Hepatocyte (in vitro differentiated cells): ENCODE measurements around the gene NCOR1. TPM values are rescaled to one million over a fixed set of nuclear protein-coding genes. Genes with fewer than 3 reads are reported as not detected.
"Not testable (repeated sequence)": the region's sequence is repeated elsewhere in the genome, so short reads cannot be mapped to it uniquely, and the experiment has no call there.

Experiments used
- DNase-seq: peaks from one replicate; pipeline ENCODE4 v3.0.0-alpha.2; 2016; ENCODE audit warnings: low spot score
- H2AFZ ChIP-seq: fragments of 200-600 bp; sonication (generic); 2 replicates; pipeline ENCODE4 v1.6.0; 2016; ENCODE audit warnings: antibody characterized with exemption, mild to moderate bottlenecking
- H3K27ac ChIP-seq: fragments of 200-600 bp; sonication (generic); 2 replicates; pipeline ENCODE4 v1.5.1; 2016; ENCODE audit warnings: mild to moderate bottlenecking
- H3K27me3 ChIP-seq: fragments of 200-600 bp; sonication (generic); 2 replicates; pipeline ENCODE4 v1.6.1; 2016
- H3K36me3 ChIP-seq: fragments of 200-600 bp; sonication (generic); replicated peaks from 2 replicates; pipeline ENCODE4 v1.5.1; 2016; ENCODE audit warnings: low read depth; ENCODE audit not compliant: insufficient read depth
- H3K4me1 ChIP-seq: fragments of 200-600 bp; sonication (generic); 2 replicates; pipeline ENCODE4 v1.5.1; 2016; ENCODE audit warnings: mild to moderate bottlenecking, moderate library complexity; ENCODE audit not compliant: insufficient read depth
- H3K4me2 ChIP-seq: fragments of 200-600 bp; sonication (generic); 2 replicates; pipeline ENCODE4 v1.6.0; 2016
- H3K4me3 ChIP-seq: fragments of 200-600 bp; sonication (generic); 2 replicates; pipeline ENCODE4 v1.5.1; 2016; ENCODE audit warnings: mild to moderate bottlenecking
- H3K79me2 ChIP-seq: fragments of 200-600 bp; sonication (generic); 2 replicates; pipeline ENCODE4 v1.6.0; 2017; ENCODE audit warnings: mild to moderate bottlenecking
- H3K9me2 ChIP-seq: fragments of 200-600 bp; sonication (generic); replicated peaks from 2 replicates; pipeline ENCODE4 v1.6.0; 2017; ENCODE audit warnings: mild to moderate bottlenecking; ENCODE audit not compliant: insufficient read depth
- H3K9me3 ChIP-seq: fragments of 200-600 bp; sonication (generic); 2 replicates; pipeline ENCODE4 v1.5.1; 2016; ENCODE audit warnings: low read depth, mild to moderate bottlenecking
- H4K20me1 ChIP-seq: fragments of 200-600 bp; sonication (generic); 2 replicates; pipeline ENCODE4 v1.6.0; 2016; ENCODE audit warnings: mild to moderate bottlenecking; ENCODE audit not compliant: insufficient read depth, poor library complexity, severe bottlenecking
- EZH2 ChIP-seq: fragments of 200-600 bp; sonication (generic); IDR thresholded peaks from 2 replicates; pipeline ENCODE4 v1.6.1; 2016; ENCODE audit warnings: antibody characterized with exemption, mild to moderate bottlenecking, borderline replicate concordance
- EZH2phosphoT487 ChIP-seq: fragments of 200-600 bp; sonication (generic); IDR thresholded peaks from one replicate; pipeline ENCODE4 v1.6.1; 2018; ENCODE audit warnings: antibody characterized with exemption, mild to moderate bottlenecking, low read depth, moderate library complexity; ENCODE audit not compliant: unreplicated experiment, severe bottlenecking
- WGBS: methylation state at CpG from one replicate; pipeline ENCODE4 v1.1.6; 2016; ENCODE audit warnings: low lambda C conversion rate; ENCODE audit errors: missing lambda C conversion rate; 5-methylcytosine and 5-hydroxymethylcytosine counted together
- polyA plus RNA-seq: library from polyadenylated mRNA; unstranded; fragments of >200 nt; fragmentation: Nextera tagmentation; extraction: Ambion mirVana; gene quantifications from 2 replicates; pipeline ENCODE4 v1.2.1, GENCODE V29; 2016
- total RNA-seq: library from RNA; depleted of rRNA; stranded (reverse); fragments of >200 nt; gene quantifications from 2 replicates; pipeline ENCODE4 v1.2.3, GENCODE V29; 2014
- TF ChIP-seq, protein P1 (sequence below): fragments of 200-600 bp; sonication (generic); IDR thresholded peaks from 2 replicates; pipeline ENCODE4 v1.5.1; 2016; ENCODE audit warnings: antibody characterized with exemption, mild to moderate bottlenecking; ENCODE audit not compliant: poor library complexity

NCOR1 gene
- total and polyA plus RNA-seq, 2 experiments from 2014 or later = 73.7 to 117 TPM

GRCh38 chr17:16201693-16202131, 13.6 kb downstream of the NCOR1 start:
- 88% methylated on average over 13 of the region's 13 CpGs for WGBS
- not testable (repeated sequence) for H3K4me3 ChIP-seq, H3K36me3 ChIP-seq, DNase-seq, H2AFZ ChIP-seq, H3K4me2 ChIP-seq, H3K9me2 ChIP-seq, H3K9me3 ChIP-seq, H3K27me3 ChIP-seq
- peak overlapping the region; percentile 50 for H3K27ac ChIP-seq
- peaks cover 26% of the 10 kb centered on the region for H3K4me1 ChIP-seq
- H3K79me2 ChIP-seq = peaks cover 95% of the 10 kb centered on the region
- H4K20me1 ChIP-seq = peaks cover 79% of the 10 kb centered on the region

DNA sequence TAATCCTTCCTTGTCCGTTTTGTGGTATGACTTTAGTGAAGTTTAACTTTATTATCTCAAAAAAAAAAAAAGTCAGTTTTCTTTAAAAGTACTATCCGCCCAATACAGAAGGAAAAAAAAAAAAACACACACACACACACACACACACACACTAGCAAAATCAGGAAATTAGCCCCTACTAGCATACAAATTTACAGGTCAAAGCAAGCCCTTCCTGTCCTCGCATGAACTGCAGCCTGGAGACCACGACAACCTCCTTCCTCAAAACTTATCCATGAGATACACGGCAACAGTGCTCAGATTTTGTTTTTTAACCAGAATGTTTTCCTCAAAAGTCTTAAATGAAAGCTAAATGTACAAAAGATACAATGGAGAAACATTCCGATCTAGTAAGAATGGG, 16.2 kb downstream of the NCOR1 start:
- Histone ChIP-seq H3K27ac (no peak overlapping the region), H3K9me2 (no peaks in the 10 kb centered on the region), H3K79me2 (peaks cover 95% of the 10 kb centered on the region), H4K20me1 (peaks cover 69% of the 10 kb centered on the region), H3K27me3 (no peaks in the 10 kb centered on the region), H3K36me3 (peaks cover 3% of the 10 kb centered on the region), H2AFZ (no peak overlapping the region), H3K4me3 (no peak overlapping the region), H3K4me1 (peaks cover 26% of the 10 kb centered on the region), H3K9me3 (no peaks in the 10 kb centered on the region), H3K4me2 (no peak overlapping the region)
- no peak for DNase-seq
- WGBS = 83% methylated on average over 6 of the region's 6 CpGs
- TF ChIP-seq, protein P1, sequence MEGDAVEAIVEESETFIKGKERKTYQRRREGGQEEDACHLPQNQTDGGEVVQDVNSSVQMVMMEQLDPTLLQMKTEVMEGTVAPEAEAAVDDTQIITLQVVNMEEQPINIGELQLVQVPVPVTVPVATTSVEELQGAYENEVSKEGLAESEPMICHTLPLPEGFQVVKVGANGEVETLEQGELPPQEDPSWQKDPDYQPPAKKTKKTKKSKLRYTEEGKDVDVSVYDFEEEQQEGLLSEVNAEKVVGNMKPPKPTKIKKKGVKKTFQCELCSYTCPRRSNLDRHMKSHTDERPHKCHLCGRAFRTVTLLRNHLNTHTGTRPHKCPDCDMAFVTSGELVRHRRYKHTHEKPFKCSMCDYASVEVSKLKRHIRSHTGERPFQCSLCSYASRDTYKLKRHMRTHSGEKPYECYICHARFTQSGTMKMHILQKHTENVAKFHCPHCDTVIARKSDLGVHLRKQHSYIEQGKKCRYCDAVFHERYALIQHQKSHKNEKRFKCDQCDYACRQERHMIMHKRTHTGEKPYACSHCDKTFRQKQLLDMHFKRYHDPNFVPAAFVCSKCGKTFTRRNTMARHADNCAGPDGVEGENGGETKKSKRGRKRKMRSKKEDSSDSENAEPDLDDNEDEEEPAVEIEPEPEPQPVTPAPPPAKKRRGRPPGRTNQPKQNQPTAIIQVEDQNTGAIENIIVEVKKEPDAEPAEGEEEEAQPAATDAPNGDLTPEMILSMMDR = no peak
- TF ChIP-seq EZH2phosphoT487 (no peak), EZH2 (no peak)

GRCh38 chr17:16197276-16197675, 18.1 kb downstream of the NCOR1 start:
- H3K9me2 ChIP-seq = no peaks in the 10 kb centered on the region
- DNase-seq = no peak
- TF ChIP-seq EZH2phosphoT487 (no peak), EZH2 (no peak)
- TF ChIP-seq, protein P1 = no peak
- H3K4me2 ChIP-seq = no peak overlapping the region
- WGBS = 100% methylated on average over 1 of the region's 1 CpG
- peaks cover 12% of the 10 kb centered on the region for H3K4me1 ChIP-seq
- no peak overlapping the region for H3K27ac ChIP-seq
- peaks cover 99% of the 10 kb centered on the region for H3K79me2 ChIP-seq
- H3K27me3 ChIP-seq = no peaks in the 10 kb centered on the region
- no peak overlapping the region for H3K4me3 ChIP-seq
- peaks cover 3% of the 10 kb centered on the region for H3K36me3 ChIP-seq
- H3K9me3 ChIP-seq = no peaks in the 10 kb centered on the region
- H2AFZ ChIP-seq = no peak overlapping the region
- H4K20me1 ChIP-seq = peaks cover 56% of the 10 kb centered on the region

GRCh38 chr17:16194307-16194835, 21.0 kb downstream of the NCOR1 start:
- peaks cover 51% of the 10 kb centered on the region for H4K20me1 ChIP-seq
- 84% methylated on average over 2 of the region's 2 CpGs for WGBS

More at GRCh38 chr17:16194307-16194835, 21.0 kb downstream of the NCOR1 start:
- H3K27me3 ChIP-seq, H3K4me1 ChIP-seq, H3K27ac ChIP-seq, H3K4me2 ChIP-seq, DNase-seq, H3K36me3 ChIP-seq, H3K4me3 ChIP-seq, H3K9me3 ChIP-seq, H2AFZ ChIP-seq, H3K9me2 ChIP-seq: not testable (repeated sequence)
- peaks cover 99% of the 10 kb centered on the region for H3K79me2 ChIP-seq
